PC-9 (cell line): Measurements from ENCODE around the gene DLAT. TPM values are rescaled to one million over a fixed set of nuclear protein-coding genes. Genes with fewer than 3 reads are reported as not detected.

ENCODE experiments used
- BruUV-seq: library from RNA; stranded (reverse); fragments of 400-500 nt; replicated peaks from 2 replicates; lab custom pipeline; 2021; lab: Mats Ljungman, UMichigan
- CTCF ChIA-PET: fragments of 300-600 bp; sonication (Branson Sonifier 250); formaldehyde crosslinking; loops from one replicate; lab custom pipeline; 2022; ENCODE audit warnings: antibody characterized with exemption; lab: Charles Lee
- POLR2A ChIA-PET: fragments of 300-600 bp; sonication (Branson Sonifier 250); formaldehyde crosslinking; loops from one replicate; lab custom pipeline; 2022; ENCODE audit warnings: antibody characterized with exemption; ENCODE audit not compliant: unreplicated experiment; lab: Charles Lee
- DNase-seq, 2 experiments: peaks; one replicate each; pipeline versions ENCODE4 v3.0.0 to v3.0.0-alpha.2; 2015 to 2022; ENCODE audit warnings: mixed read lengths in 1 of 2
- H2AFZ ChIP-seq: fragments of 200-600 bp; sonication (generic); 2 replicates; pipeline ENCODE4 v1.8.1; 2017; ENCODE audit warnings: antibody characterized with exemption
- H3F3A ChIP-seq: fragments of 200-600 bp; sonication (generic); 2 replicates; pipeline ENCODE4 v1.8.1; 2017; ENCODE audit warnings: antibody characterized with exemption, mild to moderate bottlenecking, low read depth; ENCODE audit not compliant: insufficient read depth
- H3K27ac ChIP-seq: fragments of 200-600 bp; sonication (generic); 2 replicates; pipeline ENCODE4 v1.6.1; 2016; ENCODE audit warnings: mixed run types
- H3K27me3 ChIP-seq: fragments of 200-600 bp; sonication (generic); 2 replicates; pipeline ENCODE4 v1.6.1; 2016; ENCODE audit warnings: low read depth, mixed run types; ENCODE audit not compliant: insufficient read depth
- H3K36me3 ChIP-seq: fragments of 200-600 bp; sonication (generic); 2 replicates; pipeline ENCODE4 v1.6.1; 2016; ENCODE audit warnings: low read depth, mixed run types
- H3K4me1 ChIP-seq: fragments of 200-600 bp; sonication (generic); replicated peaks from 2 replicates; pipeline ENCODE4 v1.6.1; 2016; ENCODE audit warnings: mixed run types; ENCODE audit not compliant: insufficient read depth
- H3K4me2 ChIP-seq: fragments of 200-600 bp; sonication (generic); 2 replicates; pipeline ENCODE4 v1.6.1; 2017; ENCODE audit warnings: mixed run types
- H3K4me3 ChIP-seq: fragments of 200-600 bp; sonication (generic); 2 replicates; pipeline ENCODE4 v1.6.1; 2016; ENCODE audit warnings: mixed run types
- H3K79me2 ChIP-seq: fragments of 200-600 bp; sonication (generic); 2 replicates; pipeline ENCODE4 v1.6.1; 2017; ENCODE audit warnings: low read depth, mixed run types
- H3K9me2 ChIP-seq: fragments of 200-600 bp; sonication (generic); 2 replicates; pipeline ENCODE4 v1.8.1; 2017; ENCODE audit warnings: mild to moderate bottlenecking; ENCODE audit not compliant: insufficient read depth
- H3K9me3 ChIP-seq: fragments of 200-600 bp; sonication (generic); 2 replicates; pipeline ENCODE4 v1.8.1; 2016; ENCODE audit warnings: low read depth; ENCODE audit not compliant: insufficient read depth
- H4K20me1 ChIP-seq: fragments of 200-600 bp; sonication (generic); 2 replicates; pipeline ENCODE4 v1.8.1; 2017; ENCODE audit not compliant: insufficient read depth
- EZH2 ChIP-seq: fragments of 200-600 bp; sonication (generic); IDR thresholded peaks from 2 replicates; pipeline ENCODE4 v1.8.0; 2017; ENCODE audit warnings: antibody characterized with exemption, low read depth
- intact Hi-C: fragments of 100-400 bp; cut with micrococcal nuclease; formaldehyde crosslinking; loops from one replicate; pipeline ENCODE4 v1.10.0; 2022; ENCODE audit not compliant: unreplicated experiment
- total RNA-seq: library from RNA; stranded (reverse); gene quantifications from 2 replicates; pipeline ENCODE4 v1.2.3, GENCODE V29; 2021
- TF ChIP-seq, protein P1 (sequence below): fragments of 200-600 bp; sonication (generic); conservative IDR thresholded peaks from 2 replicates; pipeline ENCODE4 v1.6.1; 2017; ENCODE audit warnings: mixed run types, antibody characterized with exemption, mild to moderate bottlenecking, moderate library complexity

DLAT gene
- total RNA-seq, 1 experiment from 2014 or later, result 44.9 TPM

DNA sequence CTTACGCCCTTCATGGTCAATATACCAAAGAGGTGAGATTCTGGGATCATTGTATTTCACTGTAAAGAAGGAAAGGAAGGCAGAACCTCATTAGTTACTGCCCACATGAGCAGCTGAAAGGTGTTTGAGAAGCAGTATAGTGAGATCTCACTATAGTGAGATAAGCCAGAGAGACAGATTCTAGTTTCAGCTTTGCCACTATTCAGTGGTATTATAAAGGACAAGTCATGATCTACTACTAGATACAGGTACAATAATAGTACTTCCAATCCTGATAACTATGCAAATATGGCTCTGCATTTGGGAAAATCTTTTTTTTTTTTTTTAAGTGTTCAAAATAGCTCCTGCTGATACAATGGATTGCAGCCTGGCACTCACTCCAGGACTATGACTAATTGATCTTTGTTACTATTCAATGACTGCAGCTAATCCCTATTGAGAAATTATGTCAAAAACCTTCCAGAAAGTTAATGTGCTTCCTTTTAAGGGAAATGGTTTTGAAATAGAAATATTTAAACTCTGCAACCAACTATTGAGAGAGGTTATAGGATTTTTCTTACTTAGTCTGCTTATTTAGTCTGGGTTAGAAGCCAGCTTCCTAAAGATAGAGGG lies 8.3 kb upstream of the DLAT start:
- Histone ChIP-seq H3K4me3 (no peak overlapping the region), H3K79me2 (no peaks in the 10 kb centered on the region), H3K27me3 (no peaks in the 10 kb centered on the region), H3K9me2 (no peaks in the 10 kb centered on the region), H2AFZ (no peak overlapping the region), H3K4me1 (peaks cover 35% of the 10 kb centered on the region), H3F3A (peaks cover 17% of the 10 kb centered on the region), H3K27ac (no peak overlapping the region), H3K9me3 (no peaks in the 10 kb centered on the region), H4K20me1 (no peaks in the 10 kb centered on the region), H3K36me3 (no peaks in the 10 kb centered on the region), H3K4me2 (peak overlapping the region; percentile 0; the same call in 1 of the 2 replicates)
- ChIA-PET POLR2A (interaction anchor here (0.6 kb wide), 1 partner anchor 81 kb away, joined by 4 read pairs; no protein-coding TSS in a partner anchor), CTCF (no interaction called here)
- DNase-seq, result peak in 1 of 2 experiments; percentile 69
- intact Hi-C loops, result no loop called here
- no TSS peak for BruUV-seq
- TF ChIP-seq, protein P1, sequence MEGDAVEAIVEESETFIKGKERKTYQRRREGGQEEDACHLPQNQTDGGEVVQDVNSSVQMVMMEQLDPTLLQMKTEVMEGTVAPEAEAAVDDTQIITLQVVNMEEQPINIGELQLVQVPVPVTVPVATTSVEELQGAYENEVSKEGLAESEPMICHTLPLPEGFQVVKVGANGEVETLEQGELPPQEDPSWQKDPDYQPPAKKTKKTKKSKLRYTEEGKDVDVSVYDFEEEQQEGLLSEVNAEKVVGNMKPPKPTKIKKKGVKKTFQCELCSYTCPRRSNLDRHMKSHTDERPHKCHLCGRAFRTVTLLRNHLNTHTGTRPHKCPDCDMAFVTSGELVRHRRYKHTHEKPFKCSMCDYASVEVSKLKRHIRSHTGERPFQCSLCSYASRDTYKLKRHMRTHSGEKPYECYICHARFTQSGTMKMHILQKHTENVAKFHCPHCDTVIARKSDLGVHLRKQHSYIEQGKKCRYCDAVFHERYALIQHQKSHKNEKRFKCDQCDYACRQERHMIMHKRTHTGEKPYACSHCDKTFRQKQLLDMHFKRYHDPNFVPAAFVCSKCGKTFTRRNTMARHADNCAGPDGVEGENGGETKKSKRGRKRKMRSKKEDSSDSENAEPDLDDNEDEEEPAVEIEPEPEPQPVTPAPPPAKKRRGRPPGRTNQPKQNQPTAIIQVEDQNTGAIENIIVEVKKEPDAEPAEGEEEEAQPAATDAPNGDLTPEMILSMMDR, result no peak
- TF ChIP-seq EZH2, result no peak

DNA sequence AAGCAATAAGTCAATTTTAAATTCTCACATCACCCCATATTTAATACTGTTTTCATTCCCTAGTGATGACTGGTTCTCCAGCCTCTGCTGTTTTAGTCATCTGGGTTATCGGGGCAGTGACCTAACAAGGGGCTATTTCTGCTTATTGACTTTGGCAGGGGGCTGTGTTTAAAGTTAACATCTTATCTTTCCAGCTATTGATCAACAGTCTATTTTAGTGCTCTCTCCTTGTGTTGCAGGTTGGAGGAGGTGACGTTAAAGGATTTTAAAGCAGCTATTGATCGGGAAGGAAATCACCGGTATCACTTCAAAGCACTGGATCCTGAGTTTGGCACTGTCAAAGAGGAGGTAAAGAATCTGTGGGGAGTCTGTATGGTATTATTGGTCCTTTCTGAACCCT lies 7.7 kb upstream of the DLAT start:
- Histone ChIP-seq H3K9me2 (no peaks in the 10 kb centered on the region), H2AFZ (no peak overlapping the region), H3K79me2 (no peaks in the 10 kb centered on the region), H3K27ac (no peak overlapping the region), H3K4me2 (0 out of 2 replicates have a peak overlapping the region, but pooled peaks have one; percentile 0), H3K9me3 (no peaks in the 10 kb centered on the region), H3K4me3 (no peak overlapping the region), H3K4me1 (peaks cover 30% of the 10 kb centered on the region), H3K36me3 (no peaks in the 10 kb centered on the region), H3K27me3 (no peaks in the 10 kb centered on the region), H3F3A (peaks cover 12% of the 10 kb centered on the region), H4K20me1 (no peaks in the 10 kb centered on the region)
- ChIA-PET POLR2A (no interaction called here), CTCF (no interaction called here)
- intact Hi-C loops, result no loop called here
- BruUV-seq, result no TSS peak
- no peak for DNase-seq
- no peak for TF ChIP-seq EZH2
- TF ChIP-seq, protein P1, result no peak

DNA sequence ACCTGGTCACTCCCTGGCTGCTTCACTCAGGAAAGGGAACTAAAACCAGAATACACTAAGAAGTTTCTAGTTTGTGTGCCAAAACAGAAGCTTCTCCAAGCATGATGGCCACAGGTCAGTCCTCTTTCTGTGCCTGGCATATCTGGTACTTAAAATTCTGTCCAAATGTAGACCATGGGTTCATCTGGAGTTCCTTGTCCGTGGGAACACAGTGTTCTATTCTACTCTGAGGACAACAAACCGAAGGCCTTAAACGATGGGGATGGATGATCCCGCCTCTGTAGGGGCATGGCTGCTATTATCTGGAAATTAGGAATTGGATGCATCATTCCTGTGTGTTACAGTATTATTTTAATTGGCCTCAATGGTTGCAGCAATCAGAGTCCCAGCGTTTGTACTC lies 6.1 kb upstream of the DLAT start:
- intact Hi-C loops, result no loop called here
- no TSS peak for BruUV-seq
- H2AFZ ChIP-seq, result no peak overlapping the region
- no peaks in the 10 kb centered on the region for H3K9me2 ChIP-seq
- no peak overlapping the region for H3K4me3 ChIP-seq
- DNase-seq, result no peak
- peaks cover 26% of the 10 kb centered on the region for H3K4me1 ChIP-seq
- no peaks in the 10 kb centered on the region for H3K27me3 ChIP-seq
- TF ChIP-seq, protein P1, result no peak
- TF ChIP-seq EZH2, result no peak
- ChIA-PET CTCF (no interaction called here), POLR2A (no interaction called here)
- no peaks in the 10 kb centered on the region for H4K20me1 ChIP-seq
- peaks cover 3% of the 10 kb centered on the region; the same call in 1 of the 2 replicates for H3K79me2 ChIP-seq
- no peaks in the 10 kb centered on the region for H3K36me3 ChIP-seq
- H3F3A ChIP-seq, result peaks cover 8% of the 10 kb centered on the region; the same call in 1 of the 2 replicates
- no peak overlapping the region for H3K27ac ChIP-seq
- no peaks in the 10 kb centered on the region for H3K9me3 ChIP-seq
- no peak overlapping the region for H3K4me2 ChIP-seq
